B cell (primary cell): Measurements from ENCODE around the gene PCBP3. TPM values are rescaled to one million over a fixed set of nuclear protein-coding genes. Genes with fewer than 3 reads are reported as not detected.

Experiments
- ATAC-seq: fragments of 200-7000 bp; cut with Tn5 transposase; one replicate; pipeline ENCODE4 v1.10.0; 2021; ENCODE audit warnings: low read depth, mild to moderate bottlenecking, moderate number of reproducible peaks, moderate library complexity
- CTCF ChIA-PET: fragments of 350-600 bp; sonication (Branson Sonifier 250); formaldehyde crosslinking; loops from one replicate; lab custom pipeline; 2021; ENCODE audit warnings: antibody characterized with exemption, inconsistent platforms; lab: Charles Lee
- POLR2A ChIA-PET: fragments of 350-600 bp; sonication (Branson Sonifier 250); formaldehyde crosslinking; loops from one replicate; lab custom pipeline; 2021; ENCODE audit warnings: antibody characterized with exemption; lab: Charles Lee
- DNase-seq: peaks from one replicate; pipeline ENCODE4 v3.0.0; 2013
- H2AFZ ChIP-seq: 2 replicates; pipeline ENCODE4 v1.6.1; 2012; ENCODE audit warnings: mild to moderate bottlenecking, low read depth, low read length; ENCODE audit not compliant: insufficient read depth, poor library complexity, severe bottlenecking
- H3K27ac ChIP-seq, 2 donors: 1 replicate in 1 of 2; 2 replicates in 1 of 2; pipeline ENCODE4 v1.5.1; 2012 to 2013; ENCODE audit warnings: low read length in 2 of 2, mild to moderate bottlenecking in 2 of 2, moderate library complexity in 1 of 2
- H3K27me3 ChIP-seq, 4 experiments: fragments of 200-600 bp in 1 of 4; sonication (generic) in 1 of 4; replicated peaks in 1 of 4; 1 replicate in 2 of 4; 2 replicates in 2 of 4; pipeline versions ENCODE4 v1.6.1 to v1.7.0; 2013 to 2016; ENCODE audit warnings: low read length in 3 of 4, mild to moderate bottlenecking in 2 of 4, mixed read lengths in 1 of 4, moderate library complexity in 1 of 4; ENCODE audit not compliant: insufficient read depth in 4 of 4, control insufficient read depth in 3 of 4; ENCODE audit errors: control extremely low read depth in 1 of 4
- H3K36me3 ChIP-seq, 2 experiments: replicated peaks in 1 of 2; 1 replicate in 1 of 2; 2 replicates in 1 of 2; pipeline versions ENCODE4 v1.6.1 to v1.7.1; 2013; ENCODE audit warnings: low read length in 1 of 2; ENCODE audit not compliant: insufficient read depth in 2 of 2, control insufficient read depth in 1 of 2; ENCODE audit errors: control extremely low read depth in 1 of 2, extremely low read depth in 1 of 2
- H3K4me1 ChIP-seq, 2 donors: fragments of 200-600 bp in 1 of 2; sonication (generic) in 1 of 2; 1 replicate in 1 of 2; 2 replicates in 1 of 2; pipeline versions ENCODE4 v1.5.1 to v1.6.1; 2013 to 2017; ENCODE audit warnings: low read length in 2 of 2; ENCODE audit not compliant: control insufficient read depth in 2 of 2, insufficient read depth in 2 of 2
- H3K4me2 ChIP-seq: replicated peaks from 2 replicates; pipeline ENCODE3; 2012; ENCODE audit warnings: mild to moderate bottlenecking, low read depth, low read length; ENCODE audit not compliant: poor library complexity, severe bottlenecking
- H3K4me3 ChIP-seq, 5 experiments: fragments of 200-600 bp in 1 of 5; sonication (generic) in 1 of 5; 1 replicate in 3 of 5; 2 replicates in 2 of 5; pipeline versions ENCODE4 v1.5.1 to v1.7.0; 2011 to 2016; ENCODE audit warnings: low read length in 4 of 5, mild to moderate bottlenecking in 4 of 5, low read depth in 2 of 5, control low read depth in 1 of 5, moderate library complexity in 1 of 5; ENCODE audit not compliant: insufficient read depth in 1 of 5; ENCODE audit errors: control extremely low read depth in 1 of 5, extremely low read depth in 1 of 5
- H3K79me2 ChIP-seq: fragments of 200-600 bp; sonication (generic); one replicate; pipeline ENCODE4 v1.6.0; 2016; ENCODE audit warnings: low read length; ENCODE audit not compliant: control insufficient read depth, insufficient read depth
- H3K9ac ChIP-seq: fragments of 200-600 bp; sonication (generic); 2 replicates; pipeline ENCODE4 v1.6.1; 2017; ENCODE audit warnings: mild to moderate bottlenecking, low read length, moderate library complexity
- H3K9me3 ChIP-seq, 3 donors: one replicate each; pipeline versions ENCODE4 v1.6.1 to v1.7.1; 2013; ENCODE audit warnings: low read length in 2 of 3; ENCODE audit not compliant: control insufficient read depth in 2 of 3, insufficient read depth in 1 of 3; ENCODE audit errors: control extremely low read depth in 1 of 3
- H4K20me1 ChIP-seq: 2 replicates; pipeline ENCODE4 v1.6.0; 2012; ENCODE audit warnings: mild to moderate bottlenecking, low read length; ENCODE audit not compliant: insufficient read depth, control insufficient read depth, poor library complexity, severe bottlenecking
- H3K27ac Mint-ChIP-seq: one replicate; pipeline ENCODE4 v1.8.0; 2021; ENCODE audit warnings: mixed read lengths
- H3K27me3 Mint-ChIP-seq: one replicate; pipeline ENCODE4 v1.8.0; 2021; ENCODE audit warnings: mixed read lengths
- H3K4me1 Mint-ChIP-seq: one replicate; pipeline ENCODE4 v1.8.0; 2021; ENCODE audit warnings: mixed read lengths
- H3K4me3 Mint-ChIP-seq: one replicate; pipeline ENCODE4 v1.8.0; 2021; ENCODE audit warnings: mixed read lengths
- H3K9me3 Mint-ChIP-seq: one replicate; pipeline ENCODE4 v1.8.0; 2022; ENCODE audit warnings: mixed read lengths; ENCODE audit not compliant: insufficient read depth
- CTCF ChIP-seq: fragments of 200-600 bp; IDR thresholded peaks from one replicate; pipeline ENCODE4 v1.8.0; 2022; ENCODE audit warnings: antibody characterized with exemption, mild to moderate bottlenecking
- EZH2 ChIP-seq: IDR thresholded peaks from 2 replicates; pipeline ENCODE4 v1.6.1; 2012; ENCODE audit warnings: borderline replicate concordance, low read depth, mild to moderate bottlenecking, moderate library complexity, low read length; ENCODE audit not compliant: insufficient read depth, poor library complexity, severe bottlenecking
- WGBS: methylation state at CpG from one replicate; pipeline ENCODE4 v1.1.5; 2013; ENCODE audit warnings: missing lambda C conversion rate; ENCODE audit not compliant: insufficient coverage; 5-methylcytosine and 5-hydroxymethylcytosine counted together
- intact Hi-C: fragments of 100-400 bp; cut with micrococcal nuclease; formaldehyde crosslinking; loops from one replicate; pipeline ENCODE4 v1.10.0; 2022
- polyA plus RNA-seq: library from polyadenylated mRNA; depleted of rRNA; stranded (reverse); fragments of >200 nt; gene quantifications from 2 replicates; pipeline ENCODE4 v1.2.3, GENCODE V29; 2012
- total RNA-seq, 2 donors: library from RNA; stranded (reverse); fragments of 120-200 nt in 1 of 2; gene quantifications; 1 replicate in 1 of 2; 2 replicates in 1 of 2; pipeline versions ENCODE4 v1.2.3 to v1.2.4, GENCODE V29; 2013 to 2022

The PCBP3 gene
- total and polyA plus RNA-seq, 2 donors (not counting 1 experiment from before 2014, with no cell fraction given) = 0.45 to 2.7 TPM

GRCh38 chr21:45833414-45833813 lies 189.9 kb downstream of the PCBP3 start:
- H3K9me3 Mint-ChIP-seq = peaks cover 5% of the 10 kb centered on the region
- H3K9ac ChIP-seq = no peak overlapping the region
- H3K27ac ChIP-seq = no peak overlapping the region
- WGBS = 96% methylated on average over 5 of the region's 6 CpGs
- no peaks in the 10 kb centered on the region for H3K79me2 ChIP-seq
- no peaks in the 10 kb centered on the region for H3K27me3 Mint-ChIP-seq
- H2AFZ ChIP-seq = no peak overlapping the region
- H3K4me3 ChIP-seq = no peak overlapping the region
- no peaks in the 10 kb centered on the region for H3K36me3 ChIP-seq
- peaks cover 0 to 20% (median 2%) of the 10 kb centered on the region in 3 donors for H3K9me3 ChIP-seq
- ChIA-PET CTCF (no interaction called here), POLR2A (no interaction called here)
- H3K27me3 ChIP-seq = no peaks in the 10 kb centered on the region
- no peaks in the 10 kb centered on the region for H3K4me1 ChIP-seq
- H3K4me3 Mint-ChIP-seq = no peak overlapping the region
- H3K4me1 Mint-ChIP-seq = no peaks in the 10 kb centered on the region
- no peaks in the 10 kb centered on the region for H4K20me1 ChIP-seq
- DNase-seq = no peak
- no peak for ATAC-seq
- TF ChIP-seq EZH2 (no peak), CTCF (no peak)
- no peak overlapping the region for H3K27ac Mint-ChIP-seq
- intact Hi-C loops = no loop called here
- H3K4me2 ChIP-seq = no peak overlapping the region

GRCh38 chr21:45834026-45834715 lies 190.6 kb downstream of the PCBP3 start:
- ATAC-seq = no peak
- Mint-ChIP-seq H3K27me3 (no peaks in the 10 kb centered on the region), H3K4me1 (no peaks in the 10 kb centered on the region), H3K27ac (no peak overlapping the region), H3K9me3 (peaks cover 5% of the 10 kb centered on the region), H3K4me3 (no peak overlapping the region)
- 89% methylated on average over 18 of the region's 24 CpGs for WGBS
- no peak overlapping the region for H2AFZ ChIP-seq
- no peaks in the 10 kb centered on the region for H4K20me1 ChIP-seq
- POLR2A ChIA-PET = no interaction called here
- peaks cover 0 to 20% (median 2%) of the 10 kb centered on the region in 3 donors for H3K9me3 ChIP-seq
- intact Hi-C loops = no loop called here
- H3K27ac ChIP-seq = no peak overlapping the region
- H3K4me3 ChIP-seq = no peak overlapping the region
- CTCF ChIA-PET = no interaction called here
- no peak for TF ChIP-seq CTCF
- no peak for TF ChIP-seq EZH2
- no peaks in the 10 kb centered on the region for H3K4me1 ChIP-seq
- no peak for DNase-seq
- no peak overlapping the region for H3K4me2 ChIP-seq
- no peaks in the 10 kb centered on the region for H3K36me3 ChIP-seq
- no peak overlapping the region for H3K9ac ChIP-seq
- no peaks in the 10 kb centered on the region for H3K79me2 ChIP-seq
- no peaks in the 10 kb centered on the region for H3K27me3 ChIP-seq
